Ureter (tissue), 1 donor: ENCODE data around the gene PTGFRN. TPM values are rescaled to one million over a fixed set of nuclear protein-coding genes. Genes with fewer than 3 reads are reported as not detected.
"Not testable (repeated sequence)": the region's sequence is repeated elsewhere in the genome, so short reads cannot be mapped to it uniquely, and the experiment has no call there.

Experiments used
- DNase-seq: peaks from one replicate; pipeline ENCODE4 v3.0.0-alpha.2; 2020; ENCODE audit warnings: low spot score
- total RNA-seq: library from RNA; stranded (reverse); gene quantifications from one replicate; pipeline ENCODE4 v1.2.4, GENCODE V29; 2023
- donor health status: DM: yes; HTN: yes; CAD: no.

PTGFRN gene
- total RNA-seq, 1 donor from 2014 or later, result 103 TPM

GRCh38 chr1:116971965-116972673 lies 62.4 kb downstream of the PTGFRN start:
- no peak for DNase-seq

- DNase-seq, result no peak
Measured at GRCh38 chr1:116972674-116973030, 62.9 kb downstream of the PTGFRN start.

GRCh38 chr1:116980309-116980708 lies 70.6 kb downstream of the PTGFRN start:
- not testable (repeated sequence) for DNase-seq

GRCh38 chr1:116981521-116982037 lies 71.9 kb downstream of the PTGFRN start:
- no peak for DNase-seq

GRCh38 chr1:116982319-116983004 lies 72.7 kb downstream of the PTGFRN start:
- DNase-seq, result no peak

GRCh38 chr1:116983112-116983511 lies 73.4 kb downstream of the PTGFRN start:
- no peak for DNase-seq

GRCh38 chr1:116983678-116984077 lies 74.0 kb downstream of the PTGFRN start:
- no peak for DNase-seq

GRCh38 chr1:116984406-116985160 lies 74.9 kb downstream of the PTGFRN start:
- DNase-seq, result no peak

- DNase-seq, result no peak
Measured at GRCh38 chr1:116986421-116987255, 76.9 kb downstream of the PTGFRN start.

- no peak for DNase-seq
Measured at GRCh38 chr1:116987256-116987555, 77.5 kb downstream of the PTGFRN start.

GRCh38 chr1:116988248-116988647 lies 78.5 kb downstream of the PTGFRN start:
- DNase-seq, result no peak

GRCh38 chr1:116988908-116989307 lies 79.2 kb downstream of the PTGFRN start:
- no peak for DNase-seq

- no peak for DNase-seq
Measured at GRCh38 chr1:116989835-116990234, 80.1 kb downstream of the PTGFRN start.

GRCh38 chr1:116990612-116991151 lies 81.0 kb downstream of the PTGFRN start:
- DNase-seq, result peak; percentile 64

- DNase-seq, result no peak
Measured at GRCh38 chr1:116991171-116991845, 81.6 kb downstream of the PTGFRN start.

- no peak for DNase-seq
Measured at GRCh38 chr1:116991918-116992317, 82.2 kb downstream of the PTGFRN start.

GRCh38 chr1:116993286-116993685 lies 83.6 kb downstream of the PTGFRN start:
- no peak for DNase-seq

GRCh38 chr1:116994411-116994810 lies 84.7 kb downstream of the PTGFRN start:
- DNase-seq, result no peak

GRCh38 chr1:116997066-116997465 lies 87.3 kb downstream of the PTGFRN start:
- no peak for DNase-seq

- DNase-seq, result no peak
Measured at GRCh38 chr1:116997636-116998035, 87.9 kb downstream of the PTGFRN start.

- no peak for DNase-seq
Measured at GRCh38 chr1:116999596-116999995, 89.9 kb downstream of the PTGFRN start.
